Tibial nerve (tissue), 4 donors: ENCODE data around the gene TMEM247. TPM values are rescaled to one million over a fixed set of nuclear protein-coding genes. Genes with fewer than 3 reads are reported as not detected.

Experiments used
- DNase-seq, 2 donors: peaks; one replicate each; pipeline ENCODE4 v3.0.0-alpha.2; 2019; ENCODE audit warnings: low spot score in 2 of 2
- H3K27ac ChIP-seq, 4 donors: fragments of 200-600 bp; sonication (generic) in 3 of 4; one replicate each; pipeline ENCODE4 v1.5.1; 2017 to 2019; ENCODE audit warnings: mild to moderate bottlenecking in 1 of 4
- H3K27me3 ChIP-seq, 2 donors: fragments of 200-600 bp; sonication (generic) in 1 of 2; one replicate each; pipeline versions ENCODE4 v1.5.1 to v1.6.0; 2017 to 2019
- H3K36me3 ChIP-seq, 3 donors: fragments of 200-600 bp; sonication (generic); one replicate each; pipeline ENCODE4 v1.5.1; 2018 to 2019
- H3K4me1 ChIP-seq, 4 donors: fragments of 200-600 bp; sonication (generic) in 3 of 4; one replicate each; pipeline ENCODE4 v1.5.1; 2017 to 2019
- H3K4me3 ChIP-seq, 4 donors: fragments of 200-600 bp; sonication (generic) in 3 of 4; one replicate each; pipeline ENCODE4 v1.5.1; 2017 to 2019; ENCODE audit warnings: mild to moderate bottlenecking in 1 of 4, moderate library complexity in 1 of 4
- H3K9me3 ChIP-seq, 4 donors: fragments of 200-600 bp; sonication (generic) in 3 of 4; one replicate each; pipeline ENCODE4 v1.5.1; 2017 to 2019
- CTCF ChIP-seq, 5 experiments: fragments of 200-600 bp in 3 of 5; fragments of 450-650 bp in 2 of 5; sonication (generic) in 3 of 5; IDR thresholded peaks; one replicate each; pipeline ENCODE4 v1.5.1; 2016 to 2019; ENCODE audit warnings: antibody characterized with exemption in 5 of 5, mild to moderate bottlenecking in 3 of 5, moderate library complexity in 2 of 5
- EP300 ChIP-seq, 2 donors: sonication (generic); formaldehyde crosslinking; IDR thresholded peaks; one replicate each; pipeline ENCODE4 v1.6.1; 2017; ENCODE audit warnings: antibody characterized with exemption in 2 of 2, mild to moderate bottlenecking in 1 of 2
- POLR2A ChIP-seq, 2 donors: fragments of 450-650 bp; IDR thresholded peaks; one replicate each; pipeline ENCODE4 v1.6.1; 2017; ENCODE audit warnings: antibody characterized with exemption in 2 of 2, mild to moderate bottlenecking in 2 of 2, moderate library complexity in 2 of 2
- WGBS, 2 donors: methylation state at CpG; one replicate each; pipeline ENCODE4 v1.1.5; 2018; 5-methylcytosine and 5-hydroxymethylcytosine counted together
- total RNA-seq, 4 donors: library from RNA; depleted of rRNA; stranded (reverse); fragments of >200 nt; gene quantifications; one replicate each; pipeline ENCODE4 v1.1.0, GENCODE V29; 2016

Gene TMEM247
- total RNA-seq, 4 donors from 2014 or later = not detected

- Histone ChIP-seq H3K9me3 (peaks cover 0 to 12% (median 0%) of the 10 kb centered on the region in 4 donors), H3K4me3 (no peak overlapping the region), H3K36me3 (no peaks in the 10 kb centered on the region), H3K4me1 (no peaks in the 10 kb centered on the region), H3K27me3 (no peaks in the 10 kb centered on the region), H3K27ac (no peak overlapping the region)
- no peak for DNase-seq
- TF ChIP-seq EP300 (IDR thresholded peaks at IDR 0.05) (no peak), CTCF (IDR thresholded peaks at IDR 0.05) (no peak), POLR2A (IDR thresholded peaks at IDR 0.05) (no peak)
- WGBS, 2 donors = 78 to 95% methylated on average over 2 of the region's 2 CpGs
Observed at GRCh38 chr2:46447649-46448048, 31.7 kb upstream of the TMEM247 start.

GRCh38 chr2:46448111-46448510, 31.3 kb upstream of the TMEM247 start:
- Histone ChIP-seq H3K4me3 (no peak overlapping the region), H3K4me1 (no peaks in the 10 kb centered on the region), H3K27ac (no peak overlapping the region), H3K27me3 (no peaks in the 10 kb centered on the region), H3K36me3 (no peaks in the 10 kb centered on the region), H3K9me3 (peaks cover 0 to 12% (median 0%) of the 10 kb centered on the region in 4 donors)
- TF ChIP-seq EP300 (IDR thresholded peaks at IDR 0.05) (no peak), POLR2A (IDR thresholded peaks at IDR 0.05) (no peak), CTCF (IDR thresholded peaks at IDR 0.05) (no peak)
- DNase-seq = no peak
- 86 to 96% methylated on average over 6 of the region's 6 CpGs for WGBS, 2 donors

- H3K27ac ChIP-seq = no peak overlapping the region
- H3K36me3 ChIP-seq = no peaks in the 10 kb centered on the region
- H3K4me1 ChIP-seq = no peaks in the 10 kb centered on the region
- no peak overlapping the region for H3K4me3 ChIP-seq
- TF ChIP-seq POLR2A (IDR thresholded peaks at IDR 0.05) (no peak), EP300 (IDR thresholded peaks at IDR 0.05) (no peak), CTCF (IDR thresholded peaks at IDR 0.05) (no peak)
- no peaks in the 10 kb centered on the region for H3K27me3 ChIP-seq
- peaks cover 0 to 12% (median 0%) of the 10 kb centered on the region in 4 donors for H3K9me3 ChIP-seq
- DNase-seq = no peak
Observed at GRCh38 chr2:46448641-46449040, 30.7 kb upstream of the TMEM247 start.

GRCh38 chr2:46449700-46450099, 29.7 kb upstream of the TMEM247 start:
- no peak for DNase-seq
- no peak overlapping the region for H3K27ac ChIP-seq
- H3K27me3 ChIP-seq = no peaks in the 10 kb centered on the region
- H3K4me3 ChIP-seq = no peak overlapping the region
- peaks cover 0 to 12% (median 0%) of the 10 kb centered on the region in 4 donors for H3K9me3 ChIP-seq
- H3K4me1 ChIP-seq = no peaks in the 10 kb centered on the region
- no peak for TF ChIP-seq CTCF (IDR thresholded peaks at IDR 0.05)
- no peak for TF ChIP-seq EP300 (IDR thresholded peaks at IDR 0.05)
- TF ChIP-seq POLR2A (IDR thresholded peaks at IDR 0.05) = no peak
- no peaks in the 10 kb centered on the region for H3K36me3 ChIP-seq

- no peaks in the 10 kb centered on the region for H3K27me3 ChIP-seq
- TF ChIP-seq CTCF (IDR thresholded peaks at IDR 0.05) (no peak), EP300 (IDR thresholded peaks at IDR 0.05) (peak in 1 of 2 donors; percentile 7), POLR2A (IDR thresholded peaks at IDR 0.05) (no peak)
- DNase-seq = no peak
- no peaks in the 10 kb centered on the region for H3K9me3 ChIP-seq
- H3K4me3 ChIP-seq = no peak overlapping the region
- H3K4me1 ChIP-seq = no peaks in the 10 kb centered on the region
- no peak overlapping the region for H3K27ac ChIP-seq
- no peaks in the 10 kb centered on the region for H3K36me3 ChIP-seq
- WGBS, 2 donors = 90 to 91% methylated on average over 9 of the region's 9 CpGs
Observed at GRCh38 chr2:46451131-46451711, 28.1 kb upstream of the TMEM247 start.
